Activated naive CD4-positive, alpha-beta T cell treated with anti-CD3 and anti-CD28 coated beads, Interleukin-2, amount 10 ng/mL, durations not matched to agents 7 days and 5 days (primary cell): Measurements from ENCODE around the gene RIF1.

ENCODE experiments used
- CTCF ChIA-PET: fragments of 350-600 bp; sonication (Branson Sonifier 250); formaldehyde crosslinking; loops from one replicate; lab custom pipeline; 2021; ENCODE audit warnings: antibody characterized with exemption; lab: Charles Lee
- DNase-seq: peaks from one replicate; pipeline ENCODE4 v3.0.0-alpha.2; 2020
- H3K27ac Mint-ChIP-seq: one replicate; pipeline ENCODE4 v1.8.0; 2021; ENCODE audit warnings: mild to moderate bottlenecking, moderate library complexity, mixed read lengths
- H3K27me3 Mint-ChIP-seq: one replicate; pipeline ENCODE4 v1.8.0; 2021; ENCODE audit warnings: mild to moderate bottlenecking, mixed read lengths
- H3K36me3 Mint-ChIP-seq: one replicate; pipeline ENCODE4 v1.8.0; 2021; ENCODE audit warnings: mixed read lengths
- H3K4me1 Mint-ChIP-seq: one replicate; pipeline ENCODE4 v1.8.0; 2021; ENCODE audit warnings: mixed read lengths
- H3K4me3 Mint-ChIP-seq: one replicate; pipeline ENCODE4 v1.8.0; 2021; ENCODE audit warnings: mild to moderate bottlenecking, moderate library complexity, mixed read lengths
- H3K9me3 Mint-ChIP-seq: one replicate; pipeline ENCODE4 v1.8.0; 2021; ENCODE audit warnings: mixed read lengths

RIF1 gene

DNA sequence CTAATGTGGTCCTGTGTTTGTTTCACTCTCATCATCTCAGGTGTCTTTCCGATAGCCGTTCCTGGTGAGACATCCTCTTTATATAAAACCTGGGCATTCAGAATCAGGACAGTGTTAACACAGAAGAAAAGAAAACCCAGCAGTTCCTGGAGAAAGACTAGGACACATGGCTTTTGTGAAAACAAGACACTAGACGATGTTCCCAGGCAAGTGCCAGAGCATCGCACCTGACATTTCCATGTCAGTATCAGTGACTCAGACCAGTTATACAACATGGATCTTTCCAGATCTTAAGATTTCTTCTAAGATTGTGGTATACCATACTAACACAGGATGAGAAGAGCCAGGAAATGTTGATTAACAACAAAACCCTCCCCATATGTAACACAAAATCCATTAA is 96.5 kb downstream of the RIF1 start:
- Mint-ChIP-seq H3K9me3 (no peaks in the 10 kb centered on the region), H3K27ac (no peak overlapping the region), H3K4me3 (no peak overlapping the region), H3K36me3 (no peaks in the 10 kb centered on the region), H3K27me3 (no peaks in the 10 kb centered on the region), H3K4me1 (no peaks in the 10 kb centered on the region)
- no peak for DNase-seq
- CTCF ChIA-PET: no interaction called here

DNA sequence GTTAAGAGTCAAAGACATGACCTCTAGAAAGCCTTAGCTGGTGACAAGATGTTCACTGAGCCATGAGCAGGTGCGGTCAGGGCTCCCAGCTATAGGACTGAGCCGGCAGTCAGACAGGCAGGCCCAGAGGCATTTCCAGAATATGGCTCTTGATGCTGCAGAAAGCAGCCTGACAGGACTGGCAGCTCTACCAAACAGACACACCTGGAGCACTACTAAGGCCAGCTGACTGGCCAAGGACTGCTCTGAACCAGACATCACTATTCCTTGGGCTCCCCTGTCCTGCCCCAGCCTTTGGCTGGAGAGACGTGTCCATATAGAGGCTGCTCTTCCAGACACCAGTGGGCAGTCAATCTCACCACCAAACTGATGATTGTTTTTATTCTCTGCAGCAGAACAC is 98.8 kb downstream of the RIF1 start:
- no peak for DNase-seq
- no peak overlapping the region for H3K27ac Mint-ChIP-seq
- no peaks in the 10 kb centered on the region for H3K9me3 Mint-ChIP-seq
- H3K4me1 Mint-ChIP-seq: no peaks in the 10 kb centered on the region
- no peaks in the 10 kb centered on the region for H3K36me3 Mint-ChIP-seq
- H3K27me3 Mint-ChIP-seq: no peaks in the 10 kb centered on the region
- CTCF ChIA-PET: no interaction called here
- no peak overlapping the region for H3K4me3 Mint-ChIP-seq

DNA sequence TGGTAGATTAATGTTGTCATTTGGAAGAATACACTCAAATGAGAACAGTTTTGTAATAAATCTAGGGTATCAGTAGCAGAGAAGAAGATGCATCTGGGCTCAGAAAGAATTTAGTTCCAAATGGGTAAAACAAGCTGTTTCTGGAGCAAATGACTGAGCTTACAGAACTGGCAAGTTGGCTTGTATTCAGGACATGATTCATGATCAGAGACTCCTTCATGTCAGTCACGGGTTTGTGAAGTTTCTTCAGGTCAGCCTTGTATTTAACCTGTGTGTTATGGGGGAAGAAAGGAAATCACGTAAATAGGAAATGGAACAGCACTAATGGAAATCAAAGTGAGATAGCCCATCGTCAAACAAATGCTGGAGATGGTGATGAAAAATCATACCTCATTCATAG is 109.1 kb downstream of the RIF1 start:
- Mint-ChIP-seq H3K9me3 (no peaks in the 10 kb centered on the region), H3K27me3 (no peaks in the 10 kb centered on the region), H3K36me3 (no peaks in the 10 kb centered on the region), H3K4me1 (no peaks in the 10 kb centered on the region), H3K27ac (no peak overlapping the region), H3K4me3 (no peak overlapping the region)
- no peak for DNase-seq
- CTCF ChIA-PET: no interaction called here

DNA sequence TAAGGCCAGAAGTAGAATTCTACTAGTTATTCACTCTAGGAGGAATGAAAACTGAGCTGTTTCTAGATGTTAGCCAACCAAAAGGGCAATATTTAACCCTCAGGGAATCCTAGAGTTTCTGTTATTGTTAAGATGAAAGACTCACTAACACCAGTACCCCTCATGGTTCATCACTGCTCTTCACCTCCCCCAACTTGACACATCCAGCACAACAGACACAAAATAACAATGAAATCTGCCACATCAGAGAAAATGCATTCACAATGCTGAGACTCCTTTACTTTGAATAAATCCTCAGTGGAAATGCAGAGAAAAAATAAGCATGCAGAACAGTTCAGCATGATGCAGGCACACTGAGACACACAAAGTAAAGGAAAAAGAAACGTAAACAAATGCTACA is 111.3 kb downstream of the RIF1 start:
- Mint-ChIP-seq H3K4me1 (no peaks in the 10 kb centered on the region), H3K9me3 (no peaks in the 10 kb centered on the region), H3K4me3 (no peak overlapping the region), H3K36me3 (no peaks in the 10 kb centered on the region), H3K27me3 (no peaks in the 10 kb centered on the region), H3K27ac (no peak overlapping the region)
- CTCF ChIA-PET: no interaction called here
- no peak for DNase-seq

DNA sequence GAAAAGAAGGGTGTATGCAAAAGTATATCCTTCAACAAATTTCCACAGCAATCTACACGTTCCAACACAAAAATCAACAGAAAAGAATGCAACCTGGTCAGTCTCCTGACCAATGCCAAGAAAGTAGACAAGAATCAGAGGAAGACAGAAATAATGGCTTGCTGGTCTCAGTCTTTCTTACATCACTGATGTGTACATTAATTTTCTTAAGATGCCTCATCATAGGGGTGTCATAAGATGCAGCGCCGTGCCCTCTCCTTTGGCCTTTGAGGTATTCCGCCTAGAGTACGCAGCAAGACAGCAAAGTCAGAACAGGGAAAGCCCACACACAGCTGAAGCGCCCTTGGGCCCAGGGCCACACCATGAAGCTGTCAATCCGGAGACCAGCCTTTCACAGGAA is 112.9 kb downstream of the RIF1 start:
- Mint-ChIP-seq H3K36me3 (no peaks in the 10 kb centered on the region), H3K4me3 (no peak overlapping the region), H3K4me1 (no peaks in the 10 kb centered on the region), H3K27ac (no peak overlapping the region), H3K27me3 (no peaks in the 10 kb centered on the region), H3K9me3 (no peaks in the 10 kb centered on the region)
- no peak for DNase-seq
- CTCF ChIA-PET: no interaction called here

DNA sequence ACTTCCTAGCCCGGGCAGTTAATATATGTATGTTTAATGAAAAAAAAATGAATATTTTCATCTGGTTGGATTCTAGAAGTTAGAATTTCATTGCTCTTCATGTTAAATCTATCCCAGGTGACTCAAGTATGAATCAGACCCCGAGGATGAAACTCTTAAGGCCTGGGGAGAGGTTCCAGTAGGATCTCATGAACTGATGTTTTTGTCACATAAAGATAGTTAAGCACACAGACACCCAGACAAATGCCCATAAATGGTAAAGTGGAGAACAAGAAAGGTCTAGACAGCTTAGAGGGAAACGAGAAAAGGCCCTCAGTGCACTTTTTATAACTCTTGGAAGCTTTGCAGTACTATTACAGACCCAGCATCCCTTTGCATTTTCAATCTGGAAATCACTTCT is 114.1 kb downstream of the RIF1 start:
- Mint-ChIP-seq H3K36me3 (no peaks in the 10 kb centered on the region), H3K27me3 (no peaks in the 10 kb centered on the region), H3K4me1 (no peaks in the 10 kb centered on the region), H3K4me3 (no peak overlapping the region), H3K27ac (no peak overlapping the region), H3K9me3 (no peaks in the 10 kb centered on the region)
- CTCF ChIA-PET: no interaction called here
- no peak for DNase-seq

DNA sequence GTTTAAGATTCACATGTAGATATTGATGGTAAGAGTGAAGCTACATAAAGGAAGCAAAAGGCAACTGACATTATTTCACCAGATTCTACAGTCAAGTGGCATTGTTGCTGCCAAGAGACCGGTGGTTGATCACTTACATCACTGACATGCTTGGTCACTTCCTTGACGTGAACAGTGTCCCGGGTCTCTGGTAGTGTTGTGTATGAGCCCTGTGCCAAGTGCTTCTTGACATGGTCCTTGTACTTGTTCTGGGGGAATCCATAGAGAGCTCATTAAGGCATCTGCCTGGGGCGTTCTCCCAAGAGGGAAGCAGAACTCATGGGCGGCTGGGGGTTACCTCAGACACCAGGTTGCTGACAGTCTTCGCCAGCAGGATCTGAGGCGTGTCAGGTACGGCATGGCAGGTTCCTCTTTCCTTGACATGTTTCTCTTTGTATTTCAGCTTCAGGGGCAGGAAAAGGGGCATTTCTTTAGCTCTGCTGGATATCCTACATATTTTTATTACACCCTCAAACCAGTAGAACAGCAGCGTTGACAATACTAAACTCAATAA is 116.2 kb downstream of the RIF1 start:
- no peaks in the 10 kb centered on the region for H3K27me3 Mint-ChIP-seq
- H3K36me3 Mint-ChIP-seq: no peaks in the 10 kb centered on the region
- H3K4me3 Mint-ChIP-seq: no peak overlapping the region
- no peak overlapping the region for H3K27ac Mint-ChIP-seq
- no peak for DNase-seq
- no peaks in the 10 kb centered on the region for H3K9me3 Mint-ChIP-seq
- CTCF ChIA-PET: no interaction called here
- H3K4me1 Mint-ChIP-seq: no peaks in the 10 kb centered on the region

DNA sequence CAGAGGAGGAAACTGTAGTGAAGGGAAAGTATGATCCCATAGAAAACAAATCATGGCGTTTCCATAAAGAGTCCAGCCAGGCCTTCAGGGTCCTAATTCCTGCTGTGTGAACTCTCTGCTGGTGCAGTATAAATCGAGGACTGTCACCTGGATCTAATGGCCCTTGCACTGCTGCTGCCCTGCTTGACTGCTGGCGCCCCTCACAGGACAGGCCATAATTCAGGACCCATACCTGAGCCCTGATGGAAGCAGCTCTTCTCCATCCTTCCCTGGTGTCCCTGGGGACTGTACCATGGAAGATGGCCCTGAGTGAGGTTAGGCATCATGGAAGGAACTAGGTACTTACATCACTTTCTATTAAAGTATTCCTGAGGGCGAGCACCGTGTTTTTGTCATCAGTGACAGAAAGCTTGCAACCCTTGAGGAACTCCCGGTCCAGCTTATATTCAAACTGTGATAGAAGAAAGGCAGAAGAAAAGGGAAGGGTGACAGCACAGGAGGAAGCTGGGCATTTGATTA is 116.9 kb downstream of the RIF1 start:
- Mint-ChIP-seq H3K9me3 (no peaks in the 10 kb centered on the region), H3K27ac (peak overlapping the region; percentile 12), H3K27me3 (no peaks in the 10 kb centered on the region), H3K4me3 (no peak overlapping the region), H3K36me3 (no peaks in the 10 kb centered on the region), H3K4me1 (no peaks in the 10 kb centered on the region)
- CTCF ChIA-PET: no interaction called here
- no peak for DNase-seq
